Fibroblast of pulmonary artery (primary cell): Measurements from ENCODE around the gene CYP4F3.

Experiments
- DNase-seq: peaks from one replicate; pipeline ENCODE4 v3.0.0-alpha.2; 2010; ENCODE audit warnings: low read depth
- H3K4me3 ChIP-seq: replicated peaks from 2 replicates; pipeline ENCODE4 v1.5.1; 2011; ENCODE audit warnings: low read depth, mild to moderate bottlenecking, control low read depth, low read length, moderate library complexity
- CTCF ChIP-seq: IDR thresholded peaks from 2 replicates; pipeline ENCODE4 v1.5.1; 2011; ENCODE audit warnings: mild to moderate bottlenecking, control low read depth, low read length, inconsistent platforms; ENCODE audit errors: missing control alignments

CYP4F3 gene

GRCh38 chr19:15651791-15652190 lies 11.1 kb downstream of the CYP4F3 start:
- DNase-seq, result no peak
- TF ChIP-seq CTCF, result no peak

GRCh38 chr19:15652559-15653278 lies 12.0 kb downstream of the CYP4F3 start:
- DNase-seq, result no peak
- no peak overlapping the region for H3K4me3 ChIP-seq
- no peak for TF ChIP-seq CTCF

More at GRCh38 chr19:15651791-15652190, 11.1 kb downstream of the CYP4F3 start:
- no peak overlapping the region for H3K4me3 ChIP-seq

GRCh38 chr19:15656467-15656866 lies 15.8 kb downstream of the CYP4F3 start:
- no peak for DNase-seq
- no peak for TF ChIP-seq CTCF

GRCh38 chr19:15663247-15663646 lies 22.6 kb downstream of the CYP4F3 start:
- H3K4me3 ChIP-seq, result no peak overlapping the region
- no peak for TF ChIP-seq CTCF
- DNase-seq, result no peak

More at GRCh38 chr19:15656467-15656866, 15.8 kb downstream of the CYP4F3 start:
- no peak overlapping the region for H3K4me3 ChIP-seq

GRCh38 chr19:15666186-15666585 lies 25.5 kb downstream of the CYP4F3 start:
- no peak for TF ChIP-seq CTCF
- no peak for DNase-seq
- H3K4me3 ChIP-seq, result no peak overlapping the region

- TF ChIP-seq CTCF, result no peak
- DNase-seq, result no peak
- H3K4me3 ChIP-seq, result no peak overlapping the region
These were observed 26.2 kb downstream of the CYP4F3 start for GRCh38 chr19:15666883-15667282.

GRCh38 chr19:15669440-15669839 lies 28.7 kb downstream of the CYP4F3 start:
- DNase-seq, result no peak
- TF ChIP-seq CTCF, result no peak
- no peak overlapping the region for H3K4me3 ChIP-seq
